WERI-Rb-1 (cell line): ENCODE results near the gene C11orf24.
A peak's percentile ranks its signal among the peaks of the same experiment; 100 is the strongest.

Experiments used
- DNase-seq: peaks from one replicate; pipeline ENCODE4 v3.0.0-alpha.2; 2020
- H3K27ac ChIP-seq: fragments of 250-450 bp; sonication (Bioruptor Pico); 2 replicates; pipeline ENCODE4 v1.5.1; 2020; ENCODE audit warnings: mild to moderate bottlenecking, moderate library complexity
- H3K27me3 ChIP-seq: fragments of 250-450 bp; sonication (Bioruptor Pico); 2 replicates; pipeline ENCODE4 v1.5.1; 2021; ENCODE audit warnings: mild to moderate bottlenecking, low read depth, moderate library complexity; ENCODE audit not compliant: insufficient read depth, severe bottlenecking
- H3K36me3 ChIP-seq: fragments of 250-450 bp; sonication (Bioruptor Pico); 2 replicates; pipeline ENCODE4 v1.5.1; 2020; ENCODE audit warnings: mild to moderate bottlenecking, moderate library complexity
- H3K4me3 ChIP-seq: 2 replicates; pipeline ENCODE4 v1.5.1; 2011; ENCODE audit warnings: low read depth, mild to moderate bottlenecking, control low read depth, low read length
- H3K9me3 ChIP-seq: fragments of 250-450 bp; sonication (Bioruptor Pico); 2 replicates; pipeline ENCODE4 v1.5.1; 2021; ENCODE audit warnings: mild to moderate bottlenecking, moderate library complexity; ENCODE audit not compliant: severe bottlenecking
- CTCF ChIP-seq: IDR thresholded peaks from 2 replicates; pipeline ENCODE4 v1.5.1; 2011; ENCODE audit warnings: low read depth, mild to moderate bottlenecking, control low read depth, inconsistent platforms, low read length

Gene C11orf24

DNA sequence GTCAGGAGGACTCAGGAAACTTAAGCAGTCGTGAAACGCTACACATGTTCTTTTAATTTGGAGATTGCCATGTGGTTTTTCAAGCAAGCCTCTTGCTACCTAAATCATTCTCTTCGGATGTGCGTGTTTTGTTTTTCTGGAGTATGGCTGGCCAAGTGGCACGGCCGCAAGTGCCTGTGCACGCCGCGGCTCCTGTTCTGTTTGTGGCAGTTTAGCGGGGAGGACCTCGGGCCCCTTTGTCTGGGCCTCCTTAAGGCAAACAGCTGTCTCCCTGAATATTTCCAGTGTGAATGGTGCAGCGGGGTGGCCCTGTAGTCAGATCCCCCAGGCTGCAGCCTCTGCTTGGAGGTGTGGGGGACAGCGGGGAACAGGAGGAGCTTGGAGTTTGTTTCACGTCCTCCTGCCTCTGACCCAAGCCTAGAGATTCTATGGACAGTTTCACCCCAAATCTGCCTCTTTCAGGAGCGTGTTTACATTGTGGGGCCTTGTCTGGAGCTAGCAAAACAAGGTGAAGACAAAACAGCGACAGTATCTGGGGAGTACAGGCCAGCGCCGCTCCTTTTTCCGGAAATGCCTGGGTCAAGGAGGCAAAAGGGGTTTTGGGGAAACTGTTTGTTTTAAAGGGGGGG is 41.9 kb upstream of the C11orf24 start:
- DNase-seq, result no peak
- Histone ChIP-seq H3K9me3 (no peaks in the 10 kb centered on the region), H3K27ac (no peak overlapping the region), H3K4me3 (peak overlapping the region; percentile 72), H3K36me3 (no peaks in the 10 kb centered on the region), H3K27me3 (no peaks in the 10 kb centered on the region)
- TF ChIP-seq CTCF, result no peak

DNA sequence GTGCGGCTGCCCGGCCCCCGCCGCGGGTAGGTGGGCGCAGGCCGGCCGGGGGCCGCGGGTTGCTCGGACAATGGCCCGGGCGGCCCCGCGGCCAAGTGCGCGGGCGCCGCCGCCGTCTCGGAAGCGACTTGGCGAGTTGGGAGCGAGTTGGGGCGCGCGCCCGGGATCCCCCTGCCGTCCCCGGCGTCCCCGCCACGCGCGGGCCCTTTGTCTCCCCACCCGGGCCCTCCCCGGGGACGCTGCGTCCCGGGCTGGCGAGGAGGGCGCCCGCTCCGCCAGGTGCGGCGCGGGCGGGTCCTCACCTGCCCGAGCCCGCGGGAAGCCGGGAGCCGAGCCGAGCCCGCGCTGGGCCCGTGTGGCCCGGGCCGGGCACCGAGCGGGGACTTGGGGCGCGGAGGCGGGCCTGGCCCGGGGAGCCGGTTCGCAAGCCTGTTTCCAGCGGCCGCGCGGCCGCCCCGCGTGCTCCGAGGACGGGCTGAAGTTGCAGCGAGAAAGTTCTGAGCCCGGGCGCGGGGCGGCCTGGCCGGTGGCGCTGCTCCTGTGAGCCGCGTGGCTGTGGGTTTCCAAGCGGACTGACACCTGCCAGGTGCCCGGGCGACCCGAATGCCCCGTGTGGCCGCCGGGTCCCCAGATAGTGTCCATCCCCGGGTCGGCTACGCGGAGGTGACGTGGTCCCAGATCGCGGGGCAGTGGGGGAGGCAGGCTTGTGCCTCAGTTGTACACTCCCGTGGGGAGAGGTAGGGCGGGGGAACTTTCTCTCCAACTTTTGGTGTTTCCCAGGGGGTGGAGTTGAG is 41.2 kb upstream of the C11orf24 start:
- no peaks in the 10 kb centered on the region for H3K27me3 ChIP-seq
- no peaks in the 10 kb centered on the region for H3K9me3 ChIP-seq
- TF ChIP-seq CTCF, result no peak
- H3K36me3 ChIP-seq, result no peaks in the 10 kb centered on the region
- H3K4me3 ChIP-seq, result peak overlapping the region; percentile 72
- no peak for DNase-seq
- H3K27ac ChIP-seq, result peak overlapping the region; percentile 11; the same call in 1 of the 2 replicates

DNA sequence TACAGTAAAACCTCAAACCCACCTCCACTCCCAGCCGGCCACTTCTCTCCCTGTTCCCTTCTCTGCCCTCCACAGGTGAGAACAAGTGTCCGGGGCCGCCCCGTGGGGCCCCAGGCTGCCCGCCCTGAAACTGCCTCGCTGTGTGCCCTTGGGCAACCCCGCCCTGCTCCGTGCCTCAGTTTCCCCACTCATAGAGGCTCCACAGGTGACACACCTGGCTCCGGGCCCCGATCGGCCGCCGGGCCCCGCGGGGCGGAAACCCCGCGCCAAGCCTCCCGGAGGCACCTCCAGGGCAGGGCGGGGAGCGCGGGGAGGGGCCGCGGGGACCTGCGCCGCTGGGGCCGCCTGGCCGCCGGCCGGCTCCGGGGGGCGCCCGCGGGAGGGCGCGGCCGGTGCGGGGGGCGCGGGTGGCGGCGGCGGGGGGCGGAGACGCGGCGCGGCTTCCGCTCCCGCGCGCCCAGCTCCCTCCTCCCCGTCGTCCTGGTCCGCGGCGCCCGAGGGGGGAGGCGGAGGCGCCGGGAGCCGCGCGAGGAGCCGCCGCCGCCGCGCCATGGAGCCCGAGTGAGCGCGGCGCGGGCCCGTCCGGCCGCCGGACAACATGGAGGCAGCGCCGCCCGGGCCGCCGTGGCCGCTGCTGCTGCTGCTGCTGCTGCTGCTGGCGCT is 40.5 kb upstream of the C11orf24 start, which contains the start of gene LRP5:
LRP5 (plus strand) TSS at position 475 of the 663 bp plus-strand sequence; CDS start at position 599, 124 bp downstream.
- Histone ChIP-seq H3K36me3 (no peaks in the 10 kb centered on the region), H3K4me3 (peak within 1 kb of the TSS; percentile 72), H3K27me3 (no peaks in the 10 kb centered on the region), H3K27ac (peak within 1 kb of the TSS; percentile 11; the same call in 1 of the 2 replicates), H3K9me3 (no peaks in the 10 kb centered on the region)
- TF ChIP-seq CTCF, result no peak
- DNase-seq, result peak; percentile 31

DNA sequence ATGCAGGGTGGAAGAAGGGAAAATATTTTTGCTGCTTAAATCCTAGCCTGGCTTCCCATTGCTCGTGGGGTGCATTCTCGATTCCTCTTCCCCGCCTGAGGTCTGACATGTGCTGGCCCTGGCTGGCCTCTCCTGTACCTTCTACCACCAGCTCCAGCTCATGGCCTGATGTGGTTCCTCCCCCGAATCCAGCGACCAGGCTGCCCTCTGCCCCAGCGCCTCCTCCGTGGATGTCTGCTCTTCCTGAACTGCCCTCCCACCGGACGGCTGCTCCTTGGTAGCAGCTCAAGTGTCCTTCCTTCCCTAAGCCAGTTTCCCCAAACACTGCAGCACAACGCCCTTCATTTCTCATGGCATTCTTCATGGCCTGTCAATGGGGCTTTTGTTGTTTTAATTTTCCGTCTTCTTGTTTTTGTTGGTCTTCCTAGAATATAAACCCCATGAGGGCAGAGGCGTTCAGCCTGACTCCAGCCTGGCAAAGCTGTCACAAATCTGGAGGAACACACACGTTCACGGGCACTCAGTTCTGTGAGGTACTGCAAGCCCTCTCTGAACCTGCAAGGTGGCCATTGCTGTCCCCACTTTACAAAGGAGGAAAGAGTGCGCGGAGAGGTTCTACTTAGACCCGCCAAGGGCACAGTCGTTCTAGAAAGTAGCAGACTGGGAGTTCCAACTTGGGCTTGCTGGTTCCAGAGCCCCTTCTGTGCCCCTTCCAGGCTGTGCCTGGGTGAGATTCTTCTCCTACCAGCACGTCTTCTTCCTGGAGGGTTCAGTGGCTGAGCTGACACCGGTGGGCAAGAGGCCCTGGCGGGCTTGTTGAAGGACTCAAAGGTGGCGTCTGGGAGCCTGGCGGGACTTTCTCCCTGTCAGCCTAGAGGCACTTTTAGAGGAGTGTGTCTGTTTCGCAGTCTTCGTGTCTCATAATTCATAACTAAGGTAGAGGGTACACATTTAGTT is 39.7 kb upstream of the C11orf24 start:
- no peak overlapping the region for H3K27ac ChIP-seq

More for the DNA sequence above, 39.7 kb upstream of the C11orf24 start:
- Histone ChIP-seq H3K27me3 (no peaks in the 10 kb centered on the region), H3K9me3 (no peaks in the 10 kb centered on the region), H3K4me3 (no peak overlapping the region; the same call in 1 of the 2 replicates), H3K36me3 (no peaks in the 10 kb centered on the region)
- no peak for DNase-seq
- TF ChIP-seq CTCF, result no peak
